ENCODE results near the gene SFT2D3. TPM values are rescaled to one million over a fixed set of nuclear protein-coding genes. Genes with fewer than 3 reads are reported as not detected.

SFT2D3 gene
- total RNA-seq, 1 donor from 2014 or later: 5.0 TPM

DNA sequence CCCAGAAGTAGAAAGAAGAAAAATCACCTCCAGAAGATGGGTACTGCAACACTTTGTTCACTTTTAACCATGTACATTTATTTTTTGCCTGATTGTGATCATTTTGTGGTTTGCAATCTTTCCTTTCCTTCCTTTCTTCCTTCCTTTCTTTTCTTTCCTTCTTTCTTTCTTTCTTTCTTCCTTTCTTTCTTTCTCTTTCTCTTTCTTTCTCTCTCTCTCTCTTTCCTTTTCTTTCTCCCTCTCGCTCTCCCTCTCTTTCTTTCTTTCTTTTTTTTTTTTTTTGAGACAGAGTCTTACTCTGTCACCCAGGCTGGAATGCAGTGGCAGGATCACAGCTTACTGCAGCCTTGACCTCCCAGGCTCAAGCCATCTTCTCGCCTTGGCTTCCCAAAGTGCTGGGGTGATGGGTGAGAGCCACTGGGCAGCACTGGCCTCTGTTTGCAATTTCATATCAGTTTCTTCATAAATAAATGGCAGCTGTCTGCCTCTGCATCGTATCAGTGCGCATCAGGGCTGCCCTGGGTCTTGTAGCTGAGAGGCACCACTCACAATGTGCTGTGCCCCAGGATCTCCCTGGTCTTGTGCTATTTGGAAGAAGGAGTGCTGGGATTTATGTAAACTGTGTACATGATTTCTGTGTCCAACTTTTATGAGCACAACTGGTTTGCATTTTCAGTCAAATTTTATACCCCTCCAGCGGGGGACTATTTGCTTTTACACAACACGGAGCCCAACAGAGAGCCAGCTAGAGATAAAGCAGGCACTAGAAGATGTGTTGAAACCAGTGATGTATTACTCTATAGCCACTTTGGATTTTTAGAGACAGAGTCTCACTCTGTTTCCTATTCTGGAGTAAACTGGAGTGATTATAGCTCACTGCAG lies 19.1 kb upstream of the SFT2D3 start:
- Histone ChIP-seq H3K36me3 (ENCODE audit: control insufficient read depth, insufficient read depth, low read length) (no peaks in the 10 kb centered on the region), H3K4me3 (ENCODE audit: low read depth, low read length) (no peak overlapping the region), H3K27me3 (ENCODE audit: control insufficient read depth, insufficient read depth, low read length) (peaks cover 12% of the 10 kb centered on the region)
- FAIRE-seq (no peak), DNase-seq (ENCODE audit: low read depth) (no peak)
- no peak for TF ChIP-seq CTCF (IDR thresholded peaks at IDR 0.05; ENCODE audit: insufficient read depth, low read length, severe bottlenecking)

GRCh38 chr2:127683056-127683455 lies 18.2 kb upstream of the SFT2D3 start:
- Histone ChIP-seq H3K27me3 (ENCODE audit: control insufficient read depth, insufficient read depth, low read length) (peaks cover 6% of the 10 kb centered on the region), H3K36me3 (ENCODE audit: control insufficient read depth, insufficient read depth, low read length) (no peaks in the 10 kb centered on the region), H3K4me3 (ENCODE audit: low read depth, low read length) (no peak overlapping the region)
- TF ChIP-seq CTCF (IDR thresholded peaks at IDR 0.05; ENCODE audit: insufficient read depth, low read length, severe bottlenecking): no peak
- no peak for DNase-seq (ENCODE audit: low read depth)
- FAIRE-seq: no peak

DNA sequence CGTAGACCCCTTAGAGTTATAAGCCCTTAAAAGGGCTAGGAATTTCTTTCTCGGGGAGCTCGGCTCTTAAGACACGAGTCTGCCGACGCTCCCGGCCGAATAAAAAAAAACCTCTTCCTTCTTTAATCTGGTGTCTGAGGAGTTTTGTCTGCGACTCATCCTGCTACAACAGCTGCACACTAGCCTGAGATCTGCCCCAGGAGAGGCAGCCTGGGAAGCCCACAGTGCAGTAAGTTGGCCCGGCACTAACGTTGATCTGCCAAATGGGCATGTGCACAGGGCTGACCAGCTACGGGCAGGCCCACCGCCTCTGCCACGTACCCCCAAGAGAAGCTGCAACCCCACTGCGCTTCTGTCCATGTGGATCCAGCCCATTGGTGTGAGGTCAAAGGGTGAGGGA lies 17.5 kb upstream of the SFT2D3 start:
- no peak for TF ChIP-seq CTCF (IDR thresholded peaks at IDR 0.05; ENCODE audit: insufficient read depth, low read length, severe bottlenecking)
- H3K4me3 ChIP-seq (ENCODE audit: low read depth, low read length): no peak overlapping the region
- no peaks in the 10 kb centered on the region for H3K27me3 ChIP-seq (ENCODE audit: control insufficient read depth, insufficient read depth, low read length)
- DNase-seq (ENCODE audit: low read depth): no peak
- no peak for FAIRE-seq
- H3K36me3 ChIP-seq (ENCODE audit: control insufficient read depth, insufficient read depth, low read length): no peaks in the 10 kb centered on the region

DNA sequence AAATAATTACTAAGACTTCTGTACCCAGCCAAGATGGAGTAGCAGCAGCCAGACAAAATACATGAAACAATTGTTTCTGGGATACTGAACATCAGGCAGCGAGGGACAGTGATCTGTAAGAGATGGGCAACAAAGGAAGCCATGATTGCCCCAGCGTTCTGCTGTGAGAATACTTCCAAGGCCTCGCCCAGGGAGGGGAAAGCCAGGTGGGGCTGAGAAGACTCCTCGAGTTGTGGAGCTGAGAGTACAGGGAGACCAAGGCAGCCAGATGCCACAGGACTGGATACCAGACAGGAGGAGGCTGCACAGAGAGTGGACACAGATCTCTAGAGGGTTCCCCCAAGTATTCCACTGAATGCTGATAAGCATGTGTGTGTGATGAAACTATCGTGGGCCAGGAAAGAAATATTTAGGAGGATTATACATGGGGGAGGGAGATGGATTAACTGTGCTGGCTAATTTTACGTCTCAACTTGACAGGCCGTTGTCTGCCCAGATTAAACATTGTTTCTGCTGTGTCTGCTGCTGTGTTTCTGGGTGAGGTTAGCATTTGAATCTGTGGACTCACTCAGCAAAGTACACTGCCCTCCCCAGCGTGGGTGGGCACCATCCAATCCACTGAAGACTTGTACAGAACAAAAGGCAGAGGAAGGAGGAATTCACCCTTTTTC lies 15.8 kb upstream of the SFT2D3 start:
- Histone ChIP-seq H3K36me3 (ENCODE audit: control insufficient read depth, insufficient read depth, low read length) (no peaks in the 10 kb centered on the region), H3K4me3 (ENCODE audit: low read depth, low read length) (no peak overlapping the region), H3K27me3 (ENCODE audit: control insufficient read depth, insufficient read depth, low read length) (no peaks in the 10 kb centered on the region)
- DNase-seq (ENCODE audit: low read depth) (no peak), FAIRE-seq (no peak)
- TF ChIP-seq CTCF (IDR thresholded peaks at IDR 0.05; ENCODE audit: insufficient read depth, low read length, severe bottlenecking): no peak

- no peak for FAIRE-seq
- no peak overlapping the region for H3K4me3 ChIP-seq (ENCODE audit: low read depth, low read length)
- no peaks in the 10 kb centered on the region for H3K36me3 ChIP-seq (ENCODE audit: control insufficient read depth, insufficient read depth, low read length)
- no peak for TF ChIP-seq CTCF (IDR thresholded peaks at IDR 0.05; ENCODE audit: insufficient read depth, low read length, severe bottlenecking)
- DNase-seq (ENCODE audit: low read depth): no peak
- H3K27me3 ChIP-seq (ENCODE audit: control insufficient read depth, insufficient read depth, low read length): no peaks in the 10 kb centered on the region
Measured at GRCh38 chr2:127688405-127688804, 12.9 kb upstream of the SFT2D3 start.

Measured in bronchial epithelial cell (primary cell).